WTC11 (cell line): Measurements from ENCODE around the gene PRDM5.

Source experiments
- SP1 ChIP-seq: sonication (generic); formaldehyde crosslinking; conservative IDR thresholded peaks from 2 replicates; pipeline ENCODE4 v1.8.1; 2022; ENCODE audit warnings: missing genetic modification reagents
- TF ChIP-seq, protein P1 (sequence below): sonication (generic); formaldehyde crosslinking; IDR thresholded peaks from 2 replicates; pipeline ENCODE4 v1.8.0; 2022; ENCODE audit warnings: mild to moderate bottlenecking, missing genetic modification reagents
- TF ChIP-seq, protein P2 (sequence below): fragments of 200-600 bp; IDR thresholded peaks from 2 replicates; pipeline ENCODE4 v1.8.0; 2022; ENCODE audit warnings: antibody characterized with exemption

DNA sequence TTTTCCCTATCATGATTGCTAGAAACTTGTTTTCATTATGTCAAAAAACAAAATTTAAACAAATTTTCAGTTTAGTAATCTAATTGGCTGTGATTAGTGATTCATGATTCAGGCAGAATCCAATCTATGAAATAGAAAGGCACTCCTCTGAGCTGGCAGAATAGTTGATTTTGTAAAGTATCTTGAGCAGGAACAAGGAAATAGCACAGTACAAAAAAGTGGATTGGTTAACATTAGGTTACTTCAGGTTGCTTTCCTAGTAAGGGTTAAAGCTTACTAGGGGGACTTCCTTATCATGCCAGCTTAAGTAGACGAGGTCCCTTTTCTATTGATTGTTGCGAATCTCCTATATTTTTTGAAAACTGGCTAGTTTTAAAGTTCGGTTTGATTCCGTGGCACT is 43.4 kb upstream of the PRDM5 start:
- no peak for TF ChIP-seq SP1
- TF ChIP-seq, protein P1, sequence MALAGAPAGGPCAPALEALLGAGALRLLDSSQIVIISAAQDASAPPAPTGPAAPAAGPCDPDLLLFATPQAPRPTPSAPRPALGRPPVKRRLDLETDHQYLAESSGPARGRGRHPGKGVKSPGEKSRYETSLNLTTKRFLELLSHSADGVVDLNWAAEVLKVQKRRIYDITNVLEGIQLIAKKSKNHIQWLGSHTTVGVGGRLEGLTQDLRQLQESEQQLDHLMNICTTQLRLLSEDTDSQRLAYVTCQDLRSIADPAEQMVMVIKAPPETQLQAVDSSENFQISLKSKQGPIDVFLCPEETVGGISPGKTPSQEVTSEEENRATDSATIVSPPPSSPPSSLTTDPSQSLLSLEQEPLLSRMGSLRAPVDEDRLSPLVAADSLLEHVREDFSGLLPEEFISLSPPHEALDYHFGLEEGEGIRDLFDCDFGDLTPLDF (CRISPR knock-in tag) = no peak
- TF ChIP-seq, protein P2, sequence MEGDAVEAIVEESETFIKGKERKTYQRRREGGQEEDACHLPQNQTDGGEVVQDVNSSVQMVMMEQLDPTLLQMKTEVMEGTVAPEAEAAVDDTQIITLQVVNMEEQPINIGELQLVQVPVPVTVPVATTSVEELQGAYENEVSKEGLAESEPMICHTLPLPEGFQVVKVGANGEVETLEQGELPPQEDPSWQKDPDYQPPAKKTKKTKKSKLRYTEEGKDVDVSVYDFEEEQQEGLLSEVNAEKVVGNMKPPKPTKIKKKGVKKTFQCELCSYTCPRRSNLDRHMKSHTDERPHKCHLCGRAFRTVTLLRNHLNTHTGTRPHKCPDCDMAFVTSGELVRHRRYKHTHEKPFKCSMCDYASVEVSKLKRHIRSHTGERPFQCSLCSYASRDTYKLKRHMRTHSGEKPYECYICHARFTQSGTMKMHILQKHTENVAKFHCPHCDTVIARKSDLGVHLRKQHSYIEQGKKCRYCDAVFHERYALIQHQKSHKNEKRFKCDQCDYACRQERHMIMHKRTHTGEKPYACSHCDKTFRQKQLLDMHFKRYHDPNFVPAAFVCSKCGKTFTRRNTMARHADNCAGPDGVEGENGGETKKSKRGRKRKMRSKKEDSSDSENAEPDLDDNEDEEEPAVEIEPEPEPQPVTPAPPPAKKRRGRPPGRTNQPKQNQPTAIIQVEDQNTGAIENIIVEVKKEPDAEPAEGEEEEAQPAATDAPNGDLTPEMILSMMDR = no peak
